GM18519 (cell line): ENCODE measurements around the gene PTPRN2.
"Not testable (repeated sequence)": the region's sequence is repeated elsewhere in the genome, so short reads cannot be mapped to it uniquely, and the experiment has no call there.

Source experiments
- ATAC-seq: cut with Tn5 transposase; IDR thresholded peaks from one replicate; pipeline ENCODE4 v1.9.1; 2021; ENCODE audit warnings: mild to moderate bottlenecking, moderate library complexity; ENCODE audit not compliant: unreplicated experiment, low FRiP score

PTPRN2 gene

DNA sequence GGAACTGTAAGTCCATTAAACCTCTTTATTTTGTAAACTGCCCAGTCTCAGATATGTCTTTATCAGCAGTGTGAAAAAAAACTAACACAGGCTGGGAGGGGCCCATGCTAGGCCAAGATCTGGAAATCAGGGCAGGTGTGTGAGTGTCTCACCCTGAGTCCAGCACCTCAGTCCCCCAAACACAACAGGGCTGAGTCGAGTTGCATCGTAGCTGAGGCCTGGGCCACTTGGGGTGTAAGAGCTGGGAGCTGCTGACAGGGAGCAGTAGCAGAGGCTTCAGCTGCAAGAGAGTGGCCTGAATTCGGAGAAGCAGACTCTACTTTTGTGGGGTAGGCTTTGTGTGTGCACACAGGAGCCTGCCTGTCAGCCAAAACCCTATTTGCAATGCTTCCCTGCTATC is 553.1 kb downstream of the PTPRN2 start:
- no peak for ATAC-seq

DNA sequence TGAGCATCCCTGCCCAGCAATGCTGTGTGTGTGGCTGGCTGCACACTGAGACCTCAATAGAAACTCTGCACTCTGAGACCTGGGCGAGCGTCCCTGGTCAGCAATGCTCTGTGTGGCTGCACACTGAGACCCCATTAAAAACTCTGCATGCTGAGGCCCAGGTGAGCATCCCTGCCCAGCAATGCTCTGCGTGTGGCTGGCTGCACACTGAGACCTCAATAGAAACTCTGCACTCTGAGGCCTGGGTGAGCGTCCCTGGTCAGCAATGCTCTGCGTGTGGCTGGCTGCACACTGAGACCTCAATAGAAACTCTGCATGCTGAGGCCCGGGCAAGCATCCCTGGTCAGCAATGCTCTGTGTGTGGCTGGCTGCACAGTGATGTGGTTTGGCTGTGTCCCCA is 553.7 kb downstream of the PTPRN2 start:
- not testable (repeated sequence) for ATAC-seq

DNA sequence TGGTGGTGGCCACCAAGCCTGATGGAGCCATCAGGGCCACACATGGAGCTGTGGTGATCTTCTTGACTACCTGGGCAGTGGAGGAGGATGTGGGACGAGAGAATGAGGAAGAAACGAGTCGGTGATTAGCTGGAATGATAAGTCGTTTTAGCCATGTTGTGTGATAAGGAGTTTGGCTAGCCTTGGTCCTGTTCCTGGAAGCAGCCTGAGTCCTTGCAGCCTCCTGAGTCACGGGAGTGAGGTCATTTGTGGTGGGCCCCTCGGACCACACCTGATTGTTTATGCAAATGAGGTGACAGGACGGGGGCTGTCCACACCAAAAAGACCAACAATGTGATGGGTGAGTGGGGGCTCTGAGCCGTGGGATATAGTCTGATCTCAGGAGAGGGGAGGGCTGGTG is 554.4 kb downstream of the PTPRN2 start:
- no peak for ATAC-seq

DNA sequence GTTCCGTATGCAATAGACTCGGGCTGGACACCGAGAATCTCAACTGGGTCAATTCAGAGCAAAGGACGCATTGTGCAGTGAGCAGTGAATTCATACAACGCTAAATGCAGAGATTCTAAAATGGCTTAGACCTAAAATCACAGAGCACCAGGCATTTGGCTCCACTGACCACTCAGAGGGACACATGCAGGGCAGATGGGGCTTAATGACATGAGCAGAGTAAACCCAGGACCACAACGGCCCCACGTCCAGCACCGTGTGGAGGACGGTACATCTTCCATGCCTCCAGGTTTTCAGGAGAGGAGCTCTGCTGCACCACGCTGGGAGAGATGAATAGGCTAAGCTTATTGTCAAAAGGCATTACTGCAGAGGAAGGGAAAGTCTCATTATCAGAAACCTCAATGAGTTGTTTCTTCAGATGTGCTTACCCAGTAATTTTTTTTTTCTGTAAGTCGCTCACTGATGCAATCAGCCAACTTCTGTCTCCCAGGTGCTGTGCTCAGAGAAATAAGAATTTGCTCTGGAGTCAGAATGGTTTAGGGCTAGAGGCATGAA is 555.0 kb downstream of the PTPRN2 start:
- no peak for ATAC-seq

DNA sequence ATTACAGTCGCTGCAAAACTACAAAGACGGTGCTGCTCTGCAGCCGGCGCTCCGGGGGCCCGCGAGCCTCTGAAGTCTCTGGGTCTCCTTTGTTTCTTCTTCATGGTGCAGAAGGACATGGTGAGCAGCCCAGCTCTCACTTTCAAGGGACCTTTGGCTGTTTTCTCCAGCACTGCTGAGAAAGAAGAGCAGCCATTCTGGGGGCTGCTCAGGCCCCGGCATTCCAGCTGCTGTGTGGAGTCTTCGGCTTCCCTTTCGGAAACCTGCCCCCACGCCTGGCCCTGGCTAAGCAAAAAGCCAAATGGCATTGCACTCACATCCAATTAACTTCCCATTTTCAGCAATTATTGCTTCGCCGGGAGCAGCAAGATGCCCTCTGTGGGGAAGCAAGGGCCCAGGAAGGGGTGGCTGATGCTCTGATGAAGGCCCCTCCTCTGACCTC is 555.7 kb downstream of the PTPRN2 start:
- no peak for ATAC-seq

DNA sequence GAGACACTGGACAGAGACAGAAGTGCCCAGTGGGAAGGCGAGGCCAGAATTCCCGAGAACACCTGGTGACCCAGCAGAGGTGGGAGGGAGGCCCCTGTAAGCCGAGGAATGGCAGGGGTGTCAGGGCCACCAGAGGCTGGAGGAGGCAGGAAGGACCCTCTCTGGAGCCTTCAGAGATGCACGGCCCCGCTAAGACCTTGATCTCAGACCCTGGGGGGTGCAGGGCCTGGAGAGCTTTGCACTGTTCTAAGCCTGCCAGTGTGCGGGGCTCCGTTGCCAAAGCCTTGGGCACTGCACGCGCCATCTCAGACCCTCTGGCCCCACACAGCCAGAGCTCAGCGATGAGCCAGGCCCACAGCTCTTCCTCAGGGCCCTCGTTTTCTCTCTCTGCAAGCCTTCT is 557.1 kb downstream of the PTPRN2 start:
- no peak for ATAC-seq

DNA sequence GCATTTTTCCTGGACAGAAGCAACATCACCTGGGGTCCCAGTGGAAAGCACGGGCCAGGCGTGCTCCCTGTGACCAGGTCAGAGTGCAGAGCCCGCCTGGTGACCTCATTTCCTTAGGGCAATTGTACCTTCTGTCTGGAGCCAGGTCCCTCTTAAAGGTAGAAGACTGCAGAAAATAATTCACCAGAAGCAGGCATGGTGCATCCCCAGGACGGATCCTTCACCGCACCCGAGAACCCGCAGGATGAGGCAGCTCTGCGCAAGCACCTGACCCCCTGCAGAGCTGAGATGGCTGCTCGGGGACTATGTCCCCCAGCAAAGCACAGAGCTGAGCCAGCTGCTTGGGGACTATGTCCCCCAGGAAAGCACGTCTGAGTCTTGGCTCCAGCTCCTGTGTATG is 557.6 kb downstream of the PTPRN2 start:
- ATAC-seq: no peak

DNA sequence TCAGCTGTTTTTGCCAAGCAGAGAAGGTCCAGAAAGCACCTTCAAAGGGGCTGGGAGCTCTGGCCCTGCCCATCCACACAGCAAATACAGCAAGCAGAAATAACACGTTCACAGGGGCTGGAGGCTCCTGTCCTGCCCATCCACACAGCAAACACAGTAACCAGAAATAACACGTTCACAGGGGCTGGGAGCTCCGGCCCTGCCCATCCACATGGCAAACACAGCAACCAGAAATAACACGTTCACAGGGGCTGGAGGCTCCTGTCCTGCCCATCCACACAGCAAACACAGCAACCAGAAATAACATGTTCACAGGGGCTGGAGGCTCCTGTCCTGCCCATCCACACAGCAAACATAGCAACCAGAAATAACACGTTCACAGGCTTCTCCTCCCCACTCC is 558.1 kb downstream of the PTPRN2 start:
- ATAC-seq: no peak

DNA sequence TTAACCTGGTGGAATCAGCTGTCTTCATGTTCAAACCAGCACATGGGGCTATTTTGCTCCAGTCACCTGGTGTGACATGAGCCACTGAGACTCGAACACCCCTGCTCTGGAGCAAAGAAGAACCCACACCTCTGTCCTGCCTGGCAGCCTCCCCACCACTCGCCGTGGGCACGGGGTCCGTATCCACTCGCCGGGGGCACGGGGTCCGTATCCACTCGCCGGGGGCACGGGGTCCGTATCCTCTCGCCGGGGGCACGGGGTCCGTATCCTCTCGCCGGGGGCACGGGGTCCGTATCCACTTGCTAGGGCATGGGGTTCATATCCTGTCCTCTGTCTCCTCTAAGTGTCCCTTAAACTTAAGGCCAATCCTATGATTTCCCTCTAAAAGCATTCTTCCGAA is 558.7 kb downstream of the PTPRN2 start:
- ATAC-seq: no peak

DNA sequence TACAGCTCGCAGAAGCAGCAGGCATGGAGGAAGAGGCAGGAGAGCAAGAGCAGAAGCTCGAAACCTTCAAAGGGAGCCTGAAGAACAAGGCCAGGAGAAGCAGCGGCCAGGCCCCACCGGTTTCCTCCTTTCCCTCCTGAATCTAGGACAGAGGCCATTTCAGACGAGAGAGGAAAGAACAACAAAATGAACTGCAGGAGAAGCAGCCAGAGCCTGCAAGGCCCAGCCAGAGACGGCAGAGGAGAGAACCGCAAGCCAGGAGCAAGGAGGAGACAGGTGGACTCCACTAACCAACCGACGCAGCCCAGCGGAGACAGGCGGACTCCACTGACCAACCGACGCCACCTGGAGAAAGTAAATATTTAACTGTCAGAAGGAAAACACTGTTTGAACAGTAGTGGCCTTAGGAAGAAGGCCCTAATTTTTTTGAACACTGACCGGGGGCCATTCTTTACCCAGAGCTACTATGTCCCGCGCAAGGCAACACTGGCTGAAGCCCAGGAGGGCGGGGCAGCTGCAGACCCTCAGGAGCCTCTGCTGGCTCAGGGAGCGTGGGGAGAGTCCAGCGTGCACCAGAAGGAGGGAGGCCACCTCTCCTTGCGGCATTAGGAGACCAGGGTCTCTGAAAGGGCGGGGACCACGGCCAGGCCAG is 559.2 kb downstream of the PTPRN2 start:
- no peak for ATAC-seq

DNA sequence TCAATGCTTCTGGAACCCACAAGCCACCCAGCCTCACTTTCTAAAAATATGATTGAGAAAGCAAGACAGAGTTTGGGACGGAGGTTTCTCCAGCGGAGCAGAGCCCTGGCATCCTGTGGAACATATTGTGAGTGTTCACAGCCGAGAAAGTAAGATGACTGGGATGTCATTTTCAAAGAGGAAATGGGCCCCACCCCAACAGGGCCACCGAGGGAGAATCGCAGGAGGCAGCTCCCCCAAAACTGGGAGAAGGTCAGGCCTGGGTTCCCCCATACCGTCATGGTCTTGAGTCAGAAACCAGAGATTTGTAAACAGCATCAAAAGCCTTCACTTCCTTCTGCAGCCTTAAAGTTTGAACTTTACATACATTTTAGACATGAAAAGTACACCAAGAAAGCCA is 560.0 kb downstream of the PTPRN2 start:
- no peak for ATAC-seq

DNA sequence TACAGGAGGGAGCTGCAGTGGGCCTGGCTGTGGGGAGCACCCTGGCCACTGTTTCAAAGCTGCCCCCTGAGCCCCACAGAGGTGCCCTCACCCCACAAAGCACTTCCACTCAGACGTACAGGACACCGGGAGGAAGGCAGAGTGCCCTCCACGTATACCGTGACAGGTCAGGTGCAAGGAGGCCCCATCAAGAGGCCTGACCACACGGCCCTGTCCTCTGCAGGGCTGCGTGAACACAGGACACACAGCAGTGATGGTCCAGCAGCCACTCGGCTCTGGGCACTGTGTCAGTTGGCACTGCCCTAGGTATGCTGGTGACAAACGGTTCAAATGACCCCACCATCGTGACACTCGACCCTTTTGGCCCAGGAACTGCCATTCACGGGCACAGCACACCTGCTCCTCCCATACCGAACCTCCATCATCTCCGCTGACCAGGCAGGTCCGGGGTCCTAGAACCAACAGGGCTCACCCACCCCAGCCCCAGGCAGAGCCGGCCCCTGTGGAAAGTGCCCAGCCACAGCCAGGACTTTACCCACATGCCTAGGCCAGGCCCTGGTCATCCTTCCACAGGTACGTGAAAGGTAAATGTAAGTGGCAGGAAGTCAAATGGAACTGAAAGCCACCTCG is 560.9 kb downstream of the PTPRN2 start:
- no peak for ATAC-seq

DNA sequence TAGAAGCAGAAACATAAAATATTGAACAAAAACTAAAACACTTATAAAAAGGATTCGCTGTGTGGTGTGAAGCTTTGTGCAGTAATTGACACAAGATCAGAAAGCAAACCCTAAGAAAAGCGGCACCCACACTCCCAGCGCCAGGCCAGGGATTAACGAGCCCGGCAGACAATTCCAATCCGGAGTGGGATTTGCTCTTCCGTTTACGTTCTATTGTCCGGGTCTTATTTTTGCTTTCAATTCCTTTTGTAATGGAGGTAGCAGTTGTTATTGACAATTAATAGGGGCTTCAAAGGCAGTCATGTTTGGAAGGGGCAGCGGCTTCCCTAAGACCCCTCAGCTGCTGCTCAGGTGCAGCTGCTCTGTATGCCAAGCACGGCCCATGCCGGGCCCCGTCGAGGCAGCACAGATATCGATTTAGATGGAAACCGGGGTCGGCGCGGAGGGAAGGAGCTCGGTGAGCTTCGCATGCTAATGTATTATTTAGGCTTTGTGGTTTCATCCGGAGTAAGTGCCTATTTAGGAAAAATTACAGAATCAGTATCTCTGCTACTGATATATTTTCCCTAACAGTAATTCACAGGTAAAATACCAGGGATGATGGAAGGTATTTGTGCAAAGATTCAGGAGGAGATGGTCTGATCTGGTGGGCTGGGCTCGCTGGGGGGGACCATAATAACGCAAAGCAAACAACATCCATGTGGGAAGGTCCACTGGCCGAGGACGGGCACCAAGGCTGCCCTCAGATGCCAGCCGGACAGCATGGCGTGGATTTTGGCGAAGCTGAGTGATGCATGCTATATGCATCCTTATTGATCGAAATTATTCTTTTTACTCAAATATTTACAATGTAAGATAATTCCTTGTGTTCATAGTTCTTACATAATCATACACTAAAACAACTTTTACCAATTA is 561.7 kb downstream of the PTPRN2 start:
- ATAC-seq: no peak

DNA sequence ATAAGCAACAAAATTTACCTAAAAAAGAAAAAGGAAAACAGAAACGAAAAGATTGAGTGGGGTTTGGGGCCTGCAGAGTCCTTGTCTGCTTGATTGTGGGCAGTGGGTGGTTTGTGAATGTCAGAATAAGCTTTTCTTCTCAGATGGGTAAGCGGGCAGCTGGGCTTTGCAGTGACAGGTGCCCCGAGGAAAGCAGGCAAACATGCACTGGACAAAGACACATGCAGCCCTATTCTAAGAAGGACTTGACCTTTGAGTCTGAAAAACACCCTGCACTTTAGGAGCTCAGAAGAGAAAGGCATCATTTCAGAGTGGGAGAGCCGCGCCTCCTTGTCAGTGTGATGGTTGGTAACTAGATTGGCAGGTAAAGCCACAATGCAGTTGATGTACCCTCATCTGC is 562.7 kb downstream of the PTPRN2 start:
- no peak for ATAC-seq

DNA sequence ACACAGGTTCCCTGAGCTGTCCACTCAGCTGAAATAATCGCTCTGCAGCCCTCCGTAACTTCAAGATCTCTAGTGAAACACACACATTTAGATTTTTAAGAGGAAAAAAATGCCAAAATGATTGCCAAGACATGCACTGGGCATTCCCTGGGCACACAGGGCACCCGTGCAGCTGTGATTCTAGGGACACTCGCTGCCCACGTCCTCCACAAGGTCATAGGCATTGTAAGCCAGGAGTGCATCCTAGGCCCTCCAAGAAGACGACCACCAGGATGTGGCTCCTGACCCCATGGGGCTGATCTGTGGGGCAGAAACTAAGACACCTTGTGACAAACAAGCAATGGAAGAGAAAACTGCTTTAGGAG is 563.3 kb downstream of the PTPRN2 start:
- ATAC-seq: no peak

DNA sequence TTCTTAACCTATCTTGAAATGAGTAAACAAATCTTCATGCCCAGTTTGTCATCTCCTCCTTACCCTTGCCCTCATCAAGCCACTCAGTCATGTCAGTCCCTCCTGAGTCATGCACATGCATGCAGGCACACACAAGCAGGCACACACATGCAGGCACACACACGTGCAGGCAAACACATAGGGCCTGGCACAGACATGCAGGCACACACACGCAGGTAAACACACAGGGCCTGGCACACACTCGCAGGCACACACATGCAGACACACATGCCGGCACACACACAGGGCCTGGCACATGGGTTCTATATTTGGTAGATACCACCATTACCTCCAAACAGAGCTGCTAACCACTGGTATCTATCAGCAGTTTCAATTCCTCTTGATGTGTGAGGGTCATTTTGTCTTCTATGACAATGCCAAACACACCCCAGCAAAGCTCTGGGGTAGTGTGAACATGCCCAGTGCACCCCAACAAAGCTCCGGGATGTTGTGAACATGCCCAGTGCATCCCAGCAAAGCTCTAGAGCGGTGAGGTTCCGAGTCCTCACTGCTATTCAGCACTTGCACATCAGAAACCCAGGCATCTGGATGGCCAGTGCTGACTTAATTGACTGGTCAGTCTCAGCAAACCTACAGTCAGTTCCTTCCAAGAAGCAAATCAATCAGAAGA is 563.8 kb downstream of the PTPRN2 start:
- ATAC-seq: no peak

DNA sequence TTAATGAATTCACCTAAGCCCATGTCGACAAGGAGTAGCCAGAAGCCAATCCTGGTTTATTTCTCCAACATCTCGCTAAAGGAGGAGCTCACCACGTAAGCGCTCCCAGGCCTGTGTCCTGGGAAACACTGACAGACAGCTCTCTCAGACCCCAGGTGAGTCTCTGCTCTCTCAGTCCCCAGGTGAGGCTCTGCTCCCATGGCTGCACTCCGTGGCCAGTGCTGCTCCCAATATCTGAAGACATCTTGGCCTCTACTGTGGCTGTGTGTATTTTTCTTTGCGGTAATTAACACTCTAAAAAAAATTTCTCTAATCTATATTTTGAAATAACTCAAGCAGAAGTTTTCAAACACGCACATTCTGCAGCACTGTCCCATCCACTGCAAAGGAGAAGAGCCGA is 564.5 kb downstream of the PTPRN2 start:
- ATAC-seq: no peak

DNA sequence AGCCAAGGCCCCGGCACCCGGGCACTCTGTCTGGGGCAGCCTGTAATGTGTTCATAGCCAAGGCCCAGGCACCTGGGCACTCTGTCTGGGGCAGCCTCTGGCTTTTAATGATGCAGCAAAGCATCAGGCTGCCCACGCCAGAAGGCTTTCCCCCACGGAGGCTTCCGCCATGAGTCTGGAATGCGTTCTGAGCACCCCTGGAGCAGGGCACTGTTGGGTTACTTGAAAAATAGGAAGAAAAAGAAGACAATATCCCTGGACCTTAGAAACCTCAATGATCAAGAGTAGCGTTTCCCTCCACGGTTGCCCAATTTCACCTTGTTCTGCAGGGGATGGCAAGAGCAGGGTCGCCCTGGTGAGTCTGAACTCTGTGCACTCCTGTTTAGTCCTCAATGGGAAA is 565.0 kb downstream of the PTPRN2 start:
- ATAC-seq: no peak

DNA sequence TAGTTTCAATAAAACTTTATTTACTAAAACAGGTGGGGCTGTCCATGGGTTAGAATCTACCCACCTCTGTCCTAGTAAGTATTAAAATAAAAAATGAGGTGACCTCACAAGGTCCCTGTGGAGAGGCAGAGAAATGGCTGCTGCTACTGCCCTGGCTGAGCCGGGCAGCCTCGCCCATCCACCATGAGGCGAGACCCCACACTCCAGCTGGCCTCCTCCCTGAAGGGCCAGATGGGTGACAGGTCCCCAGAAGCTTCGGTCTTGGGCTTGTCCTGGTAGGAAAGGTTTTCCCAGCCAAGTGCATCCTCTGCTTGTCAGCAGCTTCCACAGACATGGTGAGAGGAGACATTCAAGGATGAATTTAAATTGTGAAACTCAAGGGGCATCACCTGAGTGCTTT is 565.8 kb downstream of the PTPRN2 start:
- ATAC-seq: no peak

DNA sequence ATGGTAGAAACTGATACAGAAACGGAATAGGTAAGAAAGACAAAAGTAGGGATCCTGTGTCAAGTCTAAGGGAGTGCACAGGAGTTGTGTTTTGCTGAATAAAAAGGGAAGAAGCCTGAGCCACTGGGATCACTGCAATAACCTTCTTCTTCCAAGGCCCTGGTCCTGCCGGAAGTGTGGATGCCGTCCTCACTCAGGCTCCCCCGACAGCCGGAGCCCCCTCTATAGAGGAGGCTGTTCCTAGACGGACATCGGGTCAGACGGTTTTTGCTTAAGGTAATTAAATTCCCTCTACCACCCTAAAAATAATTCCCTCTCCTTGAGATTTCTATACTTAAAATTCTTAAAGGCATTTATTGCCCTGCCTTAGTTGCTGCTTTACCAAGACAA is 566.9 kb downstream of the PTPRN2 start:
- no peak for ATAC-seq
